T-helper 2 cell (primary cell): ENCODE results near the gene NAGLU.

Experiments
- DNase-seq, 5 experiments: peaks; one replicate each; pipeline versions ENCODE4 v3.0.0 to v3.0.0-alpha.2; 2012 to 2022

The NAGLU gene

GRCh38 chr17:42565523-42566214 is 29.6 kb downstream of the NAGLU start:
- DNase-seq = no peak

DNA sequence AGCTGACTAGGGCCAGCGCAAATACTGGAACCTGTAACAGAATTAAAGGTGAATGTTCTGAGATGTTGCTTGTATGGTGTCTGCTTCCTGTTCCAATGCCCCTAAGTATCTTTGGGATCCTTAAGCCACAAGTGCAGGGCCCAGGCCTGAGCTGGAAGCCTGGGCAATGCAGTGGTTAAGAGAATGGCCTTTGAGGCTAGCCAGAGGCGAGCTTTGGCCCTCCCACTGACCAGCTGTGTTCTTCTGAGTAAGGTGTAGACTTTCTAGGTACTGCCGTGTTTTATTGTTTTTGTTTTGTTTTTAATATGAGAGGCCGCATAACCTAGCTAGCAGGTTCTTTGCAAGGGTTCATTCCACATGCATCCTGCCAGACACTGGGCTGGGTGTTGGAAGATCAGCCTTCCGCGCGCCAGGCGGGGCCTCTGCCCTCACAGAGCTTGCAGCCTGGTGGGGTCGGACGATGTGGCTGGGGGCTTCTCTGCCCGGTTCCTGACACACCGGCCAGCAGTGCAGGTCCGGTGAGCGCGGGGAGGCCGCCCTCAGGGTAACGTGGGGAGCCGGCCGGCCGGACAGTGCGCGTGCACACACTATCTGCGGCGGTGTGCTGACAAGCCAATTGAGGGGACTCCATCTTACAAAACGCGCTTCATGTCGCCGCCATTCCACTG is 30.3 kb downstream of the NAGLU start:
- DNase-seq = no peak

- peak; percentile 82 to 95 (median 90) for DNase-seq
These were observed 31.0 kb downstream of the NAGLU start, which contains the start of gene MLX for GRCh38 chr17:42566883-42567573. Gene MLX, plus strand, starts transcription at chr17:42567100. Its CDS starts 25 bp downstream, at chr17:42567125.

- no peak for DNase-seq
These were observed 32.5 kb downstream of the NAGLU start for GRCh38 chr17:42568341-42569111.

DNA sequence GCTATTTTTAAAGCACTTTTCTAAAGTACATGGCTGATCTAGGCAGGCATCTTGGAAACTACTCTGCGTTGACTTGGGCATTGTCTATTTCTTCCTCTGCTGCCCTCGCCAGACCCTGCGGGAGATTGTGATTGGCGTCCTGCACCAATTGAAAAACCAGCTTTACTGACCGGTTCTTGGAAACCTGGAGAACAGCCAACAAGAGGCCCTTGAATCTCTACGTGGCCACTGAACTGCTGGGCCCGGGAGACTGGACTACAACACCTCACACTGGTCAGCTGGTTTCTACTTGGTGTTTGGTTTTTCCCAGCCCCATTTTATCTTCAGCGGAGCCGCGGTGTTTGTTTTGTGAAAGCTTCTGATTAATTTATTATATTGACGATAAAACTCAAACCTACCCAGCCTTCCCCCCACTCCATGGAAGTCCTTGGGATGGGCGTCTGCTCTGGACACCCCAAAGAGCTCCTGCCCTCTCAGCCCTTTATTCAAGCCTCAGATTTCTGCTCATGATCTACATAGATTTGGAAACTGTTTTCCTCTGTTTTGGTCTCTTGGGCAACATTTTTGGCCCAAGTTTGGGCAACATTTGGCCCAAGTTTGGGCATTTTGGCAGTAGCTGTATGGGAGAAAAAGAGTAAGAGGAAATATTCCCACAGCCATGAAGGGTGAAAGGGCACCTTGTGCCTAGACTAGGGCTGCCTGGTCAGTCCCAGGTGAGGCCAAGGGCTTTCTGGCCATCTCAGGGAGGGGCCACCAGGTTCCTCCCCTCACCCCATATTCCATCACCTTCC is 35.6 kb downstream of the NAGLU start:
- DNase-seq = no peak

- no peak for DNase-seq
These were observed 37.1 kb downstream of the NAGLU start for GRCh38 chr17:42573095-42573494.

DNA sequence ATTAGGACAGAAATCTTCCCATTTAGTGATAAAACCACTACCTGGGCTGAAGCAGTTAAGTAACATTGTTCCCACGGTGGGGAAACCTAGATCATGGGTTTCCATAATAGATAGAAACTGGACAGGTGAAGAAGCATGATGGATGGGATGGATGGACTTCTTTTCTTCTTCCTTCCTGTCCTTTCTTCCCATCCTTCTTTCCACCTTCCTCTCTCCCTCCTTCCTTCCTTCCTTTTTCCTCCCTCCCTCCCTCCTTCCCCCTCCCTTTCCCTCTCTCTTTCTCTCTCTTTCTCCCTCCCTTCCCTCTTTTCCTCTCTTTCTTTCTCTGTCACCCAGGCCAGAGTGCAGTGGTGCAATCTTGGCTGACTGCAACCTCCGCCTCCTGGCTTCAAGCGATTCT is 38.4 kb downstream of the NAGLU start:
- no peak for DNase-seq

DNA sequence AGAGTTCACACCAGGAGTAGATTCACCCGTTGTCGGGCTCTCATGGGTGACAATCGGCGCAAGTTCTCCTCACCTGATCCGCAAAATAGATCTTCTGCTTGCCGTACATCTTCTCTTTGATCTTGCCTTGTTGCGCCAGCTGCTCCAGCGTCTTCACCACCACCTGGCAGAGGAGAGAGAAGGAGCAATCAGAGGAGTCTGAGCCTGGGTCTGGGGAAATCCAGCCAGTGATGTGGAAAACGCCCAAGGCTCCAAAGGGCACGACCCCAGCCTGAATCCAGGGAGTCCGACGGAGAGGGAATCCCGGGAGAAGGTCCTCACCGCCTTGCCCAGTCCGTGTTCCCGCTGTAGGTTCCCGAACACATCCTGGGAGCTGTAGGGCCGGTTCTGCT is 41.1 kb downstream of the NAGLU start:
- DNase-seq = no peak

DNA sequence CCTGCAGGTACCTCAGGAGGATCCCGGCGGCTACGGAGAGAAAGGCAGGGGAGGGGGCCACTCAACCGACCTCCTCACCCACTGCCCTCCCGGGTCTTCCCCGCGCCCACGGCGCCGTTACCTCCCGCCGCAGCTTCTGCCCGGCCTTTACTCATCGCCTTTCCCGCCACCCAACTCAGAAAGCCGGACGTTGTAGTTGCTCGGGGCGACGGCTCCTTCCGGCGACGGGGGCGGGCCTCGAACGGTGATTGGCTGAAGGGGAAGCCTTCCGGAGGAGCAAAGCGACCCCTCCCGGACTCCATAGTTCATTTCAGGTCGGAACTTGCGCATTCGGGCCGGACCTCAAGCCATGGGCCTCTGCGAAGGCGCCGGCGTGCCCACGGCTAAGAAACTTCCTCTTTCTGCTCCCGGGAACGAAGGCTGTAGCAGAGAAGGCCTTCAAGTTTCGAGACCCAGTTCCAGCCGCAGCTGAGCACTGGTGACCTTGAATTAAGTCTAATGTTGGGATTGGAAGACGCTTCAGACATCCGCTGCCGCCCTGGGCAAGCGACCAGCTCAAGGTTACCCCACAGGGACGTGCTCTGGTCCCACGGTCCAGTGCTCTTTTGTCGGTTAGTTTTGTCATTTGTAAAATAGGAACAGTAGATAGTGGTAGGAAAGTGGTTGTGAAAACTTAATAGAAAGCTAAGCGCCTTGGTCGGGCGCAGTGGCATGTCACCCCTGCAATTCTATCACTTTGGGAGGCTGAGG is 41.7 kb downstream of the NAGLU start, which contains the start of gene PSMC3IP:
Gene PSMC3IP, minus strand, starts transcription at position 198 of the 750 bp plus-strand sequence. Its CDS starts 43 bp downstream, at position 155.
- DNase-seq = peak; percentile 78 to 93 (median 88)

DNA sequence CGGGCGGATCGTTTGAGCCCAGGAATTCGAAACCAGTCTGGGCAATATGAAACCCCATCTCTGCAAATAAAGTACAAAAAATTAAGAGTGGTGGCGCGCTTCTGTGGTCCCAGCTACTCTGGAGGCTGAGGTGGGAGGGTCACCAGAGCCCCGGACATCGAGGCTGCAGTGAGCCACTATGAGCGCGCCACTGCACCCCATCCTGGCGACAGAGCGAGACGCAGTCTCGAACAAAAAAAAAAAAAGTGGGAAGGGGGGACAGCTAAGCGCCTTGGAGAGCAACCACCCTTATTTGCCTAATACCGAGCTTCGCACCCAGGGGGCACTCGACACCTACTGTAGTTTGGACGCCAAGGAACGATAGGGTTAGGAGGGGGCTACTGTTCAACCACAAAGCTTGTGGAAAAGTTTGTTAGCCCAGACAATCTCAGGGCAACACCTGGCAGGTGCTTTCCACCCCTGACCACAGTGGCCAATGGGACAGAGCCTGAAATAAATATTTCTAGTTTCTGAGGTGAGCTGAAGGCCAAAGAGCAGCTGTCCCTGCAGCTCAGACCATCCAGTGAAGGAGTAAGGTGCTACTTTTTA is 42.3 kb downstream of the NAGLU start:
- DNase-seq = peak in 4 of 5 experiments; percentile 43 to 74 (median 60)

DNA sequence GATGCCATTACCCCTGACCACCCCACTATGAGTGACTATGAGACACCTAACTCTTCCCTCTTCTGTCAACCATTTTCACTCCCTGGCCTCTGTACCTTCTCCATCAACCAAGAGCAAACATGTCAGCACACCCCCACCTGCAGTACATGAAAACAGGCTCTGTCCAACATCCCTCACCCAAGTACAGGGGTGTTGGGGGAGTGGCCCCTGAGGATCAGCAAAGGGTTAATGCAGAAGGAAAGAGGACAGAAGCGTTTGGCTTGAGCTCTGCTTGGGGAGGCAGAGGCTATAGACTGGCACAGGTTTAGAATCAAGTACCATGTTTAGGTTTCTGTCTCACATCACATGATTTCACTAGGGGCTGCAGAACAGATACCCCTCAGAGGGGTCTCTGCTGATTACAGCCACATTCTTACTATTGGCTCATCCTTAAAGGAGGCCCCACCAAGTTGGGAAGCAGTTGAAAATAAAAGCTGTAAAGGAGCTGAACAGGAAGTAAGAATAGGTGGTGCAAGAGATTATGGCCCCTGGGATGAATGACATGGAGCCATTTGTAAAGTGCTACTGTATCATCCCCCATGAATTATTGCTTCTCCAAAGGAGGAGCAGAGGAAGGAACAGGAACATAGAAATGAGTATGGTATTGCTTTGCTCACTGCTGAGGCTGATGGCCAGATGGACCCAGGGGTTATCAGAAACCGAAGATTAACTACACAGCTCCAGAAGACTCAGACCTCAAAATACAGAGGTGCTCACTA is 43.9 kb downstream of the NAGLU start:
- DNase-seq = no peak

- DNase-seq = no peak
These were observed 45.8 kb downstream of the NAGLU start for GRCh38 chr17:42581744-42582270.

GRCh38 chr17:42584880-42585279 is 48.8 kb downstream of the NAGLU start:
- DNase-seq = no peak

- no peak for DNase-seq
These were observed 49.3 kb downstream of the NAGLU start for GRCh38 chr17:42585353-42585752.

- DNase-seq = no peak
These were observed 50.6 kb downstream of the NAGLU start for GRCh38 chr17:42586514-42587230.

DNA sequence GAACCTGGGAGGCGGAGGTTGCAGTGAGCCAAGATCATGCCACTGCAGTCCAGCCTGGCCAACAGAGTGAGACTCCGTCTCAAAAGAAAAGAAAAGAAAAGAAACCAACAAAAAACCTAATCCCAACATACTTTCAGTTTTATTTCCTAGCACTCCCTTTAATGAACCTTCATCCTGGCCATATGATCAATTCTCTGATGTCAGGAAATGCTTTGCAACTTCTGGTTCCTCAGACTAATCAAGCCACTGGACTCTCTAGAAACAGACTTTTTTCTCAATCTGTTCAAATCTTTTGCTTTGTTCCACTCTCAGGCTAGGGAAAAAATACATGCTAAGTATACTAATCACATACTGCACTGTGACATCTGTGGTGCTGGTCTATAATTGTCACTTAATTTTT is 54.8 kb downstream of the NAGLU start:
- no peak for DNase-seq

DNA sequence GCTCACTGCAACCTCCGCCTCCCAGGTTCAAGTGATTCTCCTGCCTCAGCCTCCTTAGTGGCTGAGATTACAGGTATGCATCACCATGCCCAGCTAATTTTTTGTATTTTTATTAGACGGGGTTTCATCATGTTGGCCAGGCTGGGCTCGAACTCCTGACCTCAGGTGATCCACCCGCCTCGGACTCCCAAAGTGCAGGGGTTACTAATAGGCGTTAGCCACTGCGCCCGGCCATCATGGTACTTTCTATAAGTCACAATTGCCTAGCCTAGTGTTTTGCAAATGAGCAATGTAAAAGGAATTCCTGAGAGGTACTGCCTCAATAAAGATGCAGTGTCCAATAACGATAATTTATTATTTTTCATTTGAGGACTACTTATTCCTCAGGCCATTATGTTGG is 55.4 kb downstream of the NAGLU start:
- no peak for DNase-seq
